AG04449 (cell line): ENCODE measurements around the gene TJP2.

Source experiments
- CTCF ChIA-PET: fragments of 350-600 bp; formaldehyde crosslinking; extraction: SDS; loops from one replicate; lab custom pipeline; 2021; ENCODE audit warnings: antibody characterized with exemption; lab: Yijun Ruan, JAX
- POLR2A ChIA-PET: fragments of 400-600, 350-600 bp; formaldehyde crosslinking; extraction: SDS; loops from one replicate; lab custom pipeline; 2020; ENCODE audit warnings: antibody characterized with exemption, inconsistent platforms; lab: Yijun Ruan, JAX
- DNase-seq: peaks from one replicate; pipeline ENCODE4 v3.0.0-alpha.2; 2010; ENCODE audit warnings: low read depth, low spot score
- H3K4me3 ChIP-seq: 2 replicates; pipeline ENCODE4 v1.5.1; 2011; ENCODE audit warnings: low read depth, mild to moderate bottlenecking, control low read depth, low read length
- TF ChIP-seq, protein P1 (sequence below): IDR thresholded peaks from one replicate; pipeline ENCODE4 v1.5.1; 2011; ENCODE audit warnings: mild to moderate bottlenecking, moderate library complexity, low read length, control low read depth, inconsistent platforms; ENCODE audit not compliant: insufficient read depth; ENCODE audit errors: missing control alignments

Gene TJP2

DNA sequence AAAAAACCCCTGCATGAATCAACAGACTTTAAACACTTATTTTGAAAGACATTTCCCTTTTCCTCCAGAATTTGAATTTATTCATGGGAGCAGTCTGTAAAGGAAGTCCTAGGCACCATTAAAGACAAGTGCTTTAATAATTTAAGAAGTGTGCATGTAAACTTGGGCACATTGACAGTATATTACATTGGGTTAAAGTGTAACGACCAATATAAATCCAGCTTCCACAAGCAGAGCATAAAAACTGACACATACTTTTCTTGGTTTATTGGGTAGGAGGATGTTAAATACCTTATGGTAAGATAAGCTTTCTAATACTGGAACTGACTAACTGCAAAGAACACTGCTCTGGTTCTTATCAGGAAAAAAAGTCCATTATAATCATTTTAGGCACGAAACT lies 149.8 kb downstream of the TJP2 start:
- POLR2A ChIA-PET = no interaction called here
- TF ChIP-seq, protein P1, sequence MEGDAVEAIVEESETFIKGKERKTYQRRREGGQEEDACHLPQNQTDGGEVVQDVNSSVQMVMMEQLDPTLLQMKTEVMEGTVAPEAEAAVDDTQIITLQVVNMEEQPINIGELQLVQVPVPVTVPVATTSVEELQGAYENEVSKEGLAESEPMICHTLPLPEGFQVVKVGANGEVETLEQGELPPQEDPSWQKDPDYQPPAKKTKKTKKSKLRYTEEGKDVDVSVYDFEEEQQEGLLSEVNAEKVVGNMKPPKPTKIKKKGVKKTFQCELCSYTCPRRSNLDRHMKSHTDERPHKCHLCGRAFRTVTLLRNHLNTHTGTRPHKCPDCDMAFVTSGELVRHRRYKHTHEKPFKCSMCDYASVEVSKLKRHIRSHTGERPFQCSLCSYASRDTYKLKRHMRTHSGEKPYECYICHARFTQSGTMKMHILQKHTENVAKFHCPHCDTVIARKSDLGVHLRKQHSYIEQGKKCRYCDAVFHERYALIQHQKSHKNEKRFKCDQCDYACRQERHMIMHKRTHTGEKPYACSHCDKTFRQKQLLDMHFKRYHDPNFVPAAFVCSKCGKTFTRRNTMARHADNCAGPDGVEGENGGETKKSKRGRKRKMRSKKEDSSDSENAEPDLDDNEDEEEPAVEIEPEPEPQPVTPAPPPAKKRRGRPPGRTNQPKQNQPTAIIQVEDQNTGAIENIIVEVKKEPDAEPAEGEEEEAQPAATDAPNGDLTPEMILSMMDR = no peak
- H3K4me3 ChIP-seq = no peak overlapping the region
- CTCF ChIA-PET = no interaction called here
- DNase-seq = no peak
